ENCODE results near the gene DAND5. TPM values are rescaled to one million over a fixed set of nuclear protein-coding genes. Genes with fewer than 3 reads are reported as not detected.

Gene DAND5
- total and polyA plus RNA-seq, 9 of the 15 experiments (the other 6 are each of a cell fraction or from before 2014, with no cell fraction given) = 0.22 to 0.83 (median 0.60) TPM

DNA sequence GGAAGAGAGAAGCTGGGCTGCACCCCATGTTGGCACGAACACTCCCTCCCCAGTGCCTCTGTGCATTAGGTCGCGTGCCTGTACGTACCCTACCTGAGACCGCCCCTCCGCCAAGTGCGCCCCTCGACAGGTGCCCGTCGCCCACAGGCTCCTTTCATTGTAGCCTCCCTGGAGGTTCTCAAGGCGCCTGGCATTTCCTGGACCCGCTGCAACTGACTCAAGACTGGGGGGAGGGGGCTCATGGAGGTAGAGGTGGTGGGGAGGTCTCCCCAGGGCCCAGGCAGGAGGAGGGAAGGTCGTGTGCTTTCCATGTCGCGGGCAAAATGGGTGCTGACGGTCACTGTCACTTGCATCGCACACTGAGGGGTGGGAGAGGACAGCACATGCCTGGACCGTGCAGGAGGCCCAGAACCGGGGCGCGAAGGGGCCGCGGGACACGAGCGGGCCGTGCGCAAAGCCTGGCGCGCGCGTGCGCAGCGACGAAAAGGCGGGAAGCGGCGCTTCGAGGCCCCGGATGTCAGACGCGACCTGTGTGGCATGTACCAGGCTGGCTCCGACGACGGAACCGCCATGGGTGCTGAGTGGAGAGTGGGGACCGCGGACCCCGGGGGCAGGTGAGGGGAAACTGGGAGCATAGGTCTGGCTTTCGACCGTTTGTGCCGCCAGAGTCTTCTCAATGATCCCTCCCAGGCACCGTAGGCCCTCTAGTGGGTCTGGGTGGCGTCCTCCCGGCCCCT is 42.4 kb downstream of the DAND5 start (continued):
- TF ChIP-seq, protein P1, sequence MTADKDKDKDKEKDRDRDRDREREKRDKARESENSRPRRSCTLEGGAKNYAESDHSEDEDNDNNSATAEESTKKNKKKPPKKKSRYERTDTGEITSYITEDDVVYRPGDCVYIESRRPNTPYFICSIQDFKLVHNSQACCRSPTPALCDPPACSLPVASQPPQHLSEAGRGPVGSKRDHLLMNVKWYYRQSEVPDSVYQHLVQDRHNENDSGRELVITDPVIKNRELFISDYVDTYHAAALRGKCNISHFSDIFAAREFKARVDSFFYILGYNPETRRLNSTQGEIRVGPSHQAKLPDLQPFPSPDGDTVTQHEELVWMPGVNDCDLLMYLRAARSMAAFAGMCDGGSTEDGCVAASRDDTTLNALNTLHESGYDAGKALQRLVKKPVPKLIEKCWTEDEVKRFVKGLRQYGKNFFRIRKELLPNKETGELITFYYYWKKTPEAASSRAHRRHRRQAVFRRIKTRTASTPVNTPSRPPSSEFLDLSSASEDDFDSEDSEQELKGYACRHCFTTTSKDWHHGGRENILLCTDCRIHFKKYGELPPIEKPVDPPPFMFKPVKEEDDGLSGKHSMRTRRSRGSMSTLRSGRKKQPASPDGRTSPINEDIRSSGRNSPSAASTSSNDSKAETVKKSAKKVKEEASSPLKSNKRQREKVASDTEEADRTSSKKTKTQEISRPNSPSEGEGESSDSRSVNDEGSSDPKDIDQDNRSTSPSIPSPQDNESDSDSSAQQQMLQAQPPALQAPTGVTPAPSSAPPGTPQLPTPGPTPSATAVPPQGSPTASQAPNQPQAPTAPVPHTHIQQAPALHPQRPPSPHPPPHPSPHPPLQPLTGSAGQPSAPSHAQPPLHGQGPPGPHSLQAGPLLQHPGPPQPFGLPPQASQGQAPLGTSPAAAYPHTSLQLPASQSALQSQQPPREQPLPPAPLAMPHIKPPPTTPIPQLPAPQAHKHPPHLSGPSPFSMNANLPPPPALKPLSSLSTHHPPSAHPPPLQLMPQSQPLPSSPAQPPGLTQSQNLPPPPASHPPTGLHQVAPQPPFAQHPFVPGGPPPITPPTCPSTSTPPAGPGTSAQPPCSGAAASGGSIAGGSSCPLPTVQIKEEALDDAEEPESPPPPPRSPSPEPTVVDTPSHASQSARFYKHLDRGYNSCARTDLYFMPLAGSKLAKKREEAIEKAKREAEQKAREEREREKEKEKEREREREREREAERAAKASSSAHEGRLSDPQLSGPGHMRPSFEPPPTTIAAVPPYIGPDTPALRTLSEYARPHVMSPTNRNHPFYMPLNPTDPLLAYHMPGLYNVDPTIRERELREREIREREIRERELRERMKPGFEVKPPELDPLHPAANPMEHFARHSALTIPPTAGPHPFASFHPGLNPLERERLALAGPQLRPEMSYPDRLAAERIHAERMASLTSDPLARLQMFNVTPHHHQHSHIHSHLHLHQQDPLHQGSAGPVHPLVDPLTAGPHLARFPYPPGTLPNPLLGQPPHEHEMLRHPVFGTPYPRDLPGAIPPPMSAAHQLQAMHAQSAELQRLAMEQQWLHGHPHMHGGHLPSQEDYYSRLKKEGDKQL (CRISPR knock-in tag; IDR thresholded peaks at IDR 0.05; ENCODE audit: borderline replicate concordance) = no peak
- no peak for TF ChIP-seq CEBPG (CRISPR knock-in tag; IDR thresholded peaks at IDR 0.05)
- no peak for TF ChIP-seq CEBPG (tag; conservative IDR thresholded peaks at IDR 0.05 in 1 of 2, IDR thresholded peaks at IDR 0.05 in 1 of 2)
- TF ChIP-seq NCOA6 (IDR thresholded peaks at IDR 0.05) = no peak
- TF ChIP-seq SOX6 (IDR thresholded peaks at IDR 0.05) = no peak
- TF ChIP-seq NCOA1 (IDR thresholded peaks at IDR 0.05; ENCODE audit: low read depth) = no peak
- TF ChIP-seq ZNF253 (CRISPR knock-in tag; conservative IDR thresholded peaks at IDR 0.05) = no peak
- TF ChIP-seq ZNF57 (CRISPR knock-in tag; IDR thresholded peaks at IDR 0.05) = no peak
- TF ChIP-seq, protein P2, sequence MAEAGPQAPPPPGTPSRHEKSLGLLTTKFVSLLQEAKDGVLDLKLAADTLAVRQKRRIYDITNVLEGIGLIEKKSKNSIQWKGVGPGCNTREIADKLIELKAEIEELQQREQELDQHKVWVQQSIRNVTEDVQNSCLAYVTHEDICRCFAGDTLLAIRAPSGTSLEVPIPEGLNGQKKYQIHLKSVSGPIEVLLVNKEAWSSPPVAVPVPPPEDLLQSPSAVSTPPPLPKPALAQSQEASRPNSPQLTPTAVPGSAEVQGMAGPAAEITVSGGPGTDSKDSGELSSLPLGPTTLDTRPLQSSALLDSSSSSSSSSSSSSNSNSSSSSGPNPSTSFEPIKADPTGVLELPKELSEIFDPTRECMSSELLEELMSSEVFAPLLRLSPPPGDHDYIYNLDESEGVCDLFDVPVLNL (CRISPR knock-in tag; IDR thresholded peaks at IDR 0.05; ENCODE audit: low read depth) = no peak
- TF ChIP-seq MXI1 (IDR thresholded peaks at IDR 0.05; ENCODE audit: low read depth, low read length) = no peak
- no peak for TF ChIP-seq LCOR (CRISPR knock-in tag; IDR thresholded peaks at IDR 0.05)
- TF ChIP-seq HNRNPL (IDR thresholded peaks at IDR 0.05; ENCODE audit: low read depth, low read length) = peak; percentile 65; the same call in 1 of the 2 replicates
- no peak for TF ChIP-seq ZNF436 (CRISPR knock-in tag; IDR thresholded peaks at IDR 0.05)
- TF ChIP-seq, protein P3, sequence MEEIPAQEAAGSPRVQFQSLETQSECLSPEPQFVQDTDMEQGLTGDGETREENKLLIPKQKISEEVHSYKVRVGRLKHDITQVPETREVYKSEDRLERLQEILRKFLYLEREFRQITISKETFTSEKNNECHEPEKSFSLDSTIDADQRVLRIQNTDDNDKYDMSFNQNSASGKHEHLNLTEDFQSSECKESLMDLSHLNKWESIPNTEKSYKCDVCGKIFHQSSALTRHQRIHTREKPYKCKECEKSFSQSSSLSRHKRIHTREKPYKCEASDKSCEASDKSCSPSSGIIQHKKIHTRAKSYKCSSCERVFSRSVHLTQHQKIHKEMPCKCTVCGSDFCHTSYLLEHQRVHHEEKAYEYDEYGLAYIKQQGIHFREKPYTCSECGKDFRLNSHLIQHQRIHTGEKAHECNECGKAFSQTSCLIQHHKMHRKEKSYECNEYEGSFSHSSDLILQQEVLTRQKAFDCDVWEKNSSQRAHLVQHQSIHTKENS (CRISPR knock-in tag; IDR thresholded peaks at IDR 0.05) = no peak
- TF ChIP-seq ZC3H8 (IDR thresholded peaks at IDR 0.05) = no peak
- TF ChIP-seq BCL6 (CRISPR knock-in tag; IDR thresholded peaks at IDR 0.05) = no peak
- no peak for TF ChIP-seq NR2C2 (CRISPR knock-in tag; IDR thresholded peaks at IDR 0.05)
- no peak for TF ChIP-seq NR2C2 (tag; IDR thresholded peaks at IDR 0.05)
- no peak for TF ChIP-seq ZNF239 (CRISPR knock-in tag; IDR thresholded peaks at IDR 0.05)
- TF ChIP-seq PRPF4 (IDR thresholded peaks at IDR 0.05; ENCODE audit: insufficient read depth, low read depth, low read length, poor library complexity, severe bottlenecking) = peak; percentile 39
- no peak for TF ChIP-seq POU5F1 (IDR thresholded peaks at IDR 0.05; ENCODE audit: borderline replicate concordance, low read depth, low read length, partially characterized antibody)
- no peak for TF ChIP-seq SAFB2 (IDR thresholded peaks at IDR 0.05; ENCODE audit: borderline replicate concordance, low read depth, low read length, severe bottlenecking)
- TF ChIP-seq L3MBTL2 (IDR thresholded peaks at IDR 0.05) = peak; percentile 17; the same call in 1 of the 2 replicates

All from K562 (cell line).